Activated CD8-positive, alpha-beta memory T cell treated with anti-CD3 and anti-CD28 coated beads for 1 hour (primary cell): ENCODE data around the gene CLK1.
A peak's percentile ranks its signal among the peaks of the same experiment; 100 is the strongest.
"Not testable (repeated sequence)": the region's sequence is repeated elsewhere in the genome, so short reads cannot be mapped to it uniquely, and the experiment has no call there.

Experiments
- DNase-seq, 2 donors: peaks; one replicate each; pipeline ENCODE4 v3.0.0-alpha.2; 2020; ENCODE audit warnings: low read depth in 1 of 2; ENCODE audit errors: extremely low read depth in 1 of 2

CLK1 gene

DNA sequence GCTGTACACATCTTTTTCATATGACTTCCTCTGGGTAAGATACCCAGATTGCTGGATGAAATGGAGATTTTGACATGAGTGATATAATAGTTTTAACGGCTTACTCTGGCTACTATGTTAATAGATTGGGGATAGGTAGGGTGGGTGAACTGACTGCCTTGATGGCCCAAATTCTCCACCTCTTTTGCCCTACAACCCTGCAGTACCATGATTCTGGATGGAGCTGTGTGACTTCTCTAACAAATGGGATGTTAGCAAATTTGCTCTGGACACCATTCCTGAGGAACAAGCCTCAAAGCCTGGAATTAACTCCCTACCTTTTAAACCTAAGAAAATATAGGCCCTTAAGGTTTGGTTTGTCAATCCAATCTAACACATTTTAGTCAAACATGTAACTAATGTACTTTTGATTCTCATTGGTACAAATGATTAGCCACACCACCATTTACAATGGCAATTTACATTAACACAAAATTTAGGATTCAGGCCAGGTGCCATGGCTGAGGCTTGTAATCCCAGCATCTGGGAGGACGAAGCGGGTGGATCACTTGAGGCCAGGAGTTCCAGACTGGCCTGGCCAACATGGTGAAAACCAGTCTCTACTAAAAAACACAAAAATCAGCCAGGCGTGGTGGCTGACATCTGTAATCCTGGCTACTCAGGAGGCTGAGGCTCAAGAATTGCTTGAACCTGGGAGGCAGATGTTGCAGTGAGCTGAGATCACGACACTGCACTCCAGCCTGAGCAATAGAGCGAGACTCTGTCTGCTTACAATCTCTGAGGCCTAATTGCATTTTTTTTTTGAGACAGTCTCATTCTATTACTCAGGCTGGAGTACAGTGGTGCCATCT lies 12.8 kb downstream of the CLK1 start:
- no peak for DNase-seq

DNA sequence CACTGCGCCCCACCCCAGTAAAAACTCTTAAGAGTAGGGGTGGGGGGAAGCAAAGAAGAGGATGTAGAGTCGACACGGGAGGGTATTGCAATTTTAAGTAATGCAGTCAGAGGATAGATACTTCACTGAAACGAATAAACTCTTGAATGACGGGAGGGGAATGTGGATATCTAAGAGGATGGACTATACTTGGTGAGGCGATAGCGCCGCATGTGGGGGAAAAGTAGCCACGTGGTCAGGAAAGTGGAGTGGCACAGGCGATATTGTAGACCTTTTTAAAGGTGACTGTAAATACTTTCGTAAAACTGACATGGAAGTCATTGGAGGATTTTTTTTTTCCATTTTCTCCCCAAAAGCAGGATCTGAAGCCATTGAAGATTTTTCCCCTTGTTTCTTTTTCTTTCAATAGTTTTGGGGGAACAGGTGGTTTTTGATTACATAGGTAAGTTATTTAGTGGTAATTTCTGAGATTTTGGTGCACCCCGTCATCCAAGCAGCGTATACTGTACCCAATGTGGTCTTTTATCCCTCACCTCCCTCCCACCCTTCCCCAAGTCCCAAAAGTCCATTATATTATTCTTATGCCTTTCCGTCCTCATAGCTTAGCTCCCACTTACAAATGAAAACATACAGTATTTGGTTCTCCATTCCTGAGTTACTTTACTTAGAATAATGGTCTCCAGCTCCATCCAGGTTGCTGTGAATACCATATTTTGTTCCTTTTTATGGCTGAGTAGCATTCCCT lies 13.8 kb downstream of the CLK1 start:
- no peak for DNase-seq

DNA sequence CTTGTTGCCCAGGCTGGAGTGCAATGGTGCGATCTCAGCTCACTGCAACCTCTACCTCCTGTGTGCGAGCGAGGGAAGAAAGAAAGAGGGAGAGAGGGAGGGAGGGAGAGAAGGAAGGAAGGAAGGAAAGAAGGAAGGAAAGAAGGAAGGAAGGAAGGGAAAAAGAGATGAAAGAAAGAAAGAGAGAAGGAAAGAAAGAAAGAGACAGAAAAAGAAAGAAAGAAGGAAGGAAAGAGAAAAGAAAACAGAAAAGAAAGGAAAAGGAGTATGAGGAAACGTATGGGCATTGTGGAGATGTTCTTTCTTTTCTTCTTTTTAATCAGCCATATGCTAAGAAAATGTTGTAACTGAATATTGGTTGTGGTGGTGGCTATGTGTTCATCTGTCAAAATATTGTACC lies 16.5 kb downstream of the CLK1 start:
- no peak for DNase-seq

DNA sequence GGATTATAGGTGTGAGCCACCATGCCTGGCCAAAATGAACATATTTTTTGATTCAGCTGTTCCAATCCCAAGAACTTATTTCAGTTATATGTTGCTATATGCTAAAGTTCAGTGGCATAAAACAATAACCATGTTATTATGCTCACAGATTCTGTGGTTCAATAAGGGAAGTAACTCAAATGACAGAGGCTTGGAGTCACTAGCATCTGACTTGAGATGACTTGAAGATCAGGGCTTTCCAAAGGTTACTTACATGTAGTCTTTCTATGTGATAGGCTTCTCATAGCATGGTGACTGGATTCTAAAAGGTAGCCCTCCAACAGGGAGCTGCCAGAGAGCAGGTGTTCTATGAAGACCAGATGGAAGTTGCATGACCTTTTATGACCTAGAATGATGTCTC lies 17.2 kb downstream of the CLK1 start:
- no peak for DNase-seq

DNA sequence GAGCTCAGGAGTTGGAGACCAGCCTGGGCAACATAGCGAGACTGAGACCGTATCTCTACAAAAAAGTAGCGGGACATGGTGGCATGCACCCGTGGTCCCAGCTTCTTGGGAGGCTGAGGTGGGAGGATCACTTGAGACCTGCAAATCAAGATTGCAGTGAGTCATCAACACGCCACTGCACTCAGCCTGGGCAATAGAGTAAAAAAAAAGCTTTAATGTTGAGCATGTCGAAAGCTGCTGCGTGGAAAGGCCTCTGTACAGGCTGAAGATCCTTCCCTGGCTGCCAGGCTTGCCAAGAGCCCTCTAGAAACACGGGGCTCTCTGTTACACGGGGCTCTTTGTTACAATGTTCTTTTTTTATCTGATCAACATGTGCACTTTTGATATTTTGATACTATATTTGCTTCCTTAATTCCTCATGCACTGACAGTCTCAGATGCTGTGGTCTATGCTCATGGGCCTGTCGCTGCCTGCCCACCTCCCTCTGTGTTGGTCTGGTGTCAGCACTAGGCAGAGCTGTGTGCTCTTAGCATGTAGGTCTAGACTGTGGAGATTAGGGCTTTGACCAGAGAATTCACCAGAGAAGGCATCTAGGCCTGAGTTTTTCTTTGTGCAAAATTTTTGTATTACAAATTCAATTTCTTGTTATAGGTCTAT lies 18.7 kb downstream of the CLK1 start:
- DNase-seq: no peak

DNA sequence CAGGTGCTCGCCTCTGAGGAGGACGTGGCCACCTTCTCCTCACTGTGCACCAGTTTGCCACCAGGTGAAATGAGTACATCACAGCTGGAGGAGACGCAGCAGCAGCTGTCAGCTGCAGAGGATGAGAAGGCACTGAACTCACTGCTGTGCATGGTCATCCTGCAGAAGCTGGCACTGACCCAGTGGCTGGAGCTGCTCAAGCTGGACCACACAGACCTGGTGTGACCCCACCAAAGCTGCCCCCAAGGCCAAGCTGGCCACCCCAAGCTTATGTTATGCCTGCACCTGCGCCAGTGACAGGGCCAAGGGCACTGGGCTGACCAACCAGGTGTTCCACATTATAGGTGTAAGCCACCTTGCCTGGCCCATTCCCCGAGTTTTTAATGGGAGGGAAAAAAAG lies 19.3 kb downstream of the CLK1 start:
- DNase-seq: no peak

DNA sequence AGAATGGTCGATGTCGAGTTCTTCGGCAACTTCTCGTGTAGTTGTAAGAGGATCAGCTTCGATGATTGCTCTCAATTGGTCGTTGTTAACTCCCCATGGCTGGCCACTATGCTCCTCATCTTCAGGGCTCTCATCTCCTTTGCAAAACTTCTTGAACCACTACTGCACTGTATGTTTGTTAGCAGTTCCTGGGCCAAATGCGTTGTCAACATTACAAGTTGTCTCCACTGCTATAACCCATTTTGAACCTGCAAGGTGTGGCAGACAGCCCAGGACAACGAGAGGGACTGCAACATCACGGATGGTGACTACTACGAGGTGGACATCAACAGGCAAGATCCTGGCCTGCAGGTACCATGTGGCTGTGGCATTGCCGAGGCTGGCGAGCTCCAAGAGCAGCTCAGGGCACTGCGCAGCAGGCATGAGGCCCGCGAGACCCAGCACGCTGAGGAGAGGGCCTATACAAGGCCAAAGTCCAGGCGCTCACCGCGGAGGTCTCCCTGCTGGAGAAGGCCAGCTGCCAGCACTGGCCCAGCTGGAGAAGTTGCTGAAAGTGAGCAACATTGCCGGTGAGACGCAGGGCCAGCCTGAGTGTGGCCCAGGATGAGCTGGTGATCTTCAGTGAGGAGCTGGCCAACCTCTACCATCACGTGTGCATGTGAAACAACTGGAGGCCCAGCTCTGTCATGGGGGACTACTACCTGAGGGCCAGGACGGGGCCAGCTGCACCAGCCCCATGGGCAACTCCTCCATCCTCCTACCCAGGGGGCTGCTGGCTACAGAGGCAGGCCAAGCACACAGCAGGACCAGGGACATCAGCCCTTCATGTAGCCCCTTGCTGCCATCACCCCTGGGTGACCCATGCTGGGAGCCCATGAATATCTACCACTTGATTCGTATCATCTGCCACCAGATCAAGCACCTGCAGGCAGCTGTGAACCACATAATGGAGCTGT lies 20.2 kb downstream of the CLK1 start:
- no peak for DNase-seq

DNA sequence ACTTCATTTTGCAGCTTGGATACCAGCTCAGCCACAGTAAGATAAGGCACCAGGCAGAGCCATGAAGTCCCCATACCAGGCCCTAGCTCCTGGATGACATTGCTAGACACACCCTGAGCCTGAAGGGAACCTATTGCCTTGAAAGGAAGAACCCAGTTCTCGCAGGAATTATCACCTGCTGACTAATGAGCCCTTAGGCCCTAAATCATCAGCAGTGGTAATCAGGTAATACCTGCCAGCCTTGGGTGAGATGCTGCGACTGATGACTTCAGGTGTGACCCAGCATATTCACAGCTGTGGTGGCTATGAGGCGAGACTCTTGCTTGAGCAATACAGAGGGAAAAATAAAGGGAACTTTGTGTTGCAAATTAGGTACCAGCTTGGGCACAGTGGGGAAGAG lies 24.9 kb downstream of the CLK1 start:
- DNase-seq: no peak

DNA sequence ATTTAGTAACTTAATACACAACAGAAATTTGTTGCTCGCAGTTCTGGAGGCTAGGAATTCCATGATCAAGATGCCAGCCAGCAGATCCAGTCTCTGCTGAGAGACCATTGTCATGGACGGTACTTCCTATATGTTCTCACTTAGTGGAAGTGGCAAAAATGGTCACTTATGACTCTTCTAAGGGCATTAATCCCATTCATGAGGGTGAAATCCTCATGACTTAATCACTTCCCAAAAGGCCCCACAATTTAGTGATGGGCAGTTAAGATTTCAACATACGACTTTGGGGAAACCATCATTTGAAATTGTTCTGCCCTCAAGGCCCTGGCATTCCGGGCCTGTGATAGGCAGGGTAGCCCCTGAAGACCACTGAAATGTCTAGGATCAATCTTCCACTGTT lies 29.8 kb downstream of the CLK1 start:
- no peak for DNase-seq

DNA sequence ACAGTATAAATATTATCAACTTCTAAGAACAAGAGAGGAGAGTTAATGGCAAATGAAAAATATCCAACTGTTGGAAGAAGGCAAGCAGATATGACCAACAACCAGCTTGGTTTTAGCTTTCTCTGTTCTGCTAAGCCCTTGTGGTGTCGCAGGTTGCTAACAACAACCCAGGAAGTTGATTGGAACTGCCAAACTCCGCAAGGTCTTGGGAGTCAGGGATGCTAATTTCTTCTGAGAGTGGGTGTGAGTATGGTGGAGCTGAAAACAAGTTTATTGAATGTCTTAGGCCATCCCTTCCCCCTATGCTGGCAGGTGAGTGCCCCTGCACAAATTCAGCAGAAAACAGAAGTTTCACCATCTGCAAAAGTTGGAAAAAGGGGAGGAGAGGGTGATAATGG lies 35.2 kb downstream of the CLK1 start:
- DNase-seq: no peak

DNA sequence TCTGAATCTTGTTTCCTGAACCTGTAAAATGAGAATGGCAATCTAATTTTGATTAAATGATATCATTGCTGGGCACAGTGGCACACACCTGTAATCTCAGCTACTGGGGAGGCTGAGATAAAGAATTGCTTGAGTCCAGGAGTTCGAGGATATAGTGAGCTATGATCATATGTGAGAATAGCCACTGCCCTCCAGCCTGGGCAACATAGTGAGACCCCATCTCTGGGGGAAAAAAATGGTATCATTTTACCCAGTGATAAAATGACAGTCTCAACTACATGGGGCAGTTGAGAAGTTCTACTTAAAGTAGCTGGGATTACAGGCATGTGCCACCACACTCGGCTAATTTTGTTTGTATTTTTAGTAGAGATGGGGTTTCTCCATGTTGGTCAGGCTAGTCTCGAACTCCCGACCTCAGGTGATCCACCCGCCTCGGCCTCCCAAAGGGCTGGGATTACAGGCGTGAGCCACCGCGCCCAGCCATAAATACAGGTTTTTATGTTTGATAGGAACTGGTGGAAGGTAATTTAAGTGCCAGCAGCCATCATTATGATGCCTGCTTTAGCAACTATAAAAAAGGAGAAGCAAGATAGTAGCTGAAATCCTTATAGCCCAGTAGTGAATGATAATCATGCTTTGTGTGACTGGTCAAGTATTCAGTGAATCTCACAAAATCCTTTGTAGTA lies 35.7 kb downstream of the CLK1 start:
- no peak for DNase-seq

DNA sequence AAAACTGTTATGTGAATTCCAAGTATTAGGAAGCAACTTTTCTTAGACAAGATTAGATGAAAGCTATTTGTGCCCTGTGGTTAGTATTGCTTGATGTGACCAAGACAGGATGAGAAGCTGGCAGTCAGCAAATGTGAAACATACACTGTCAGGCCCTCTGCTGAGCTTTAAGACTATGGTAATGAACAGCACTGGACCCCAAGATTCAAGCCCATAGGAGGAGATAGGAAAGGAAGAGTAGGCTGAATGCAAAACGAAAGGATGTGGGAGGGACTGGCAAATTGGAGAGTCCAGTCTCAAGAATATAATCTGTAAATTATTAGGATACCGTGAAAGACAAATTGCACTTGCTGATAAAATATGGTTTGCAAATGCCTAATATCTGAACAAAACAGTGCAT lies 36.4 kb downstream of the CLK1 start:
- no peak for DNase-seq

DNA sequence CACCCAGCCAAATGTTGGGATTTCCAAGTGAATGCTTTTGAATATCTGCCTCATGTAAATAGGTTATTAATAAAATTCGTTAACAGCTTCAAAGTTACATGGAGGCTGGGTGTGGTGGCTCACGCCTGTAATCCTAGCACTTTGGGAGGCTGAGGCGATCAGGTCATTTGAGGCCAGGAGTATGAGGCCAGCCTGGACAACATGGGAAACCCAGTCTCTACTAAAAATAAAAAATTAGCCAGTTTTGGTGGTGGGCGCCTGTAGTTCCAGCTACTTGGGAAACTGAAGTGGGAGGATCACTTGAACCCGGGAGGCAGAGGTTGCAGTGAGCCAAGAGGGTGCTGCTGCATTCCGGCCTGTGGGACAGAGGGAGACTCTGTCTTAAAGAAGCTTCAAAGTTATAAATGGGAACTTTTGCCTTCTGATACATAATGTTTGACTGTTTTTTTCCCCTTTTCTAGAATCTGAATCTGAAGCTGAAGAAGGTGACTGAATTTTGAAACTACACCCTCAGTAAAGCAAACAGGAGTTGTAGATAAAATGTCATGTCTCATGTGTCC lies 42.7 kb downstream of the CLK1 start:
- no peak for DNase-seq

DNA sequence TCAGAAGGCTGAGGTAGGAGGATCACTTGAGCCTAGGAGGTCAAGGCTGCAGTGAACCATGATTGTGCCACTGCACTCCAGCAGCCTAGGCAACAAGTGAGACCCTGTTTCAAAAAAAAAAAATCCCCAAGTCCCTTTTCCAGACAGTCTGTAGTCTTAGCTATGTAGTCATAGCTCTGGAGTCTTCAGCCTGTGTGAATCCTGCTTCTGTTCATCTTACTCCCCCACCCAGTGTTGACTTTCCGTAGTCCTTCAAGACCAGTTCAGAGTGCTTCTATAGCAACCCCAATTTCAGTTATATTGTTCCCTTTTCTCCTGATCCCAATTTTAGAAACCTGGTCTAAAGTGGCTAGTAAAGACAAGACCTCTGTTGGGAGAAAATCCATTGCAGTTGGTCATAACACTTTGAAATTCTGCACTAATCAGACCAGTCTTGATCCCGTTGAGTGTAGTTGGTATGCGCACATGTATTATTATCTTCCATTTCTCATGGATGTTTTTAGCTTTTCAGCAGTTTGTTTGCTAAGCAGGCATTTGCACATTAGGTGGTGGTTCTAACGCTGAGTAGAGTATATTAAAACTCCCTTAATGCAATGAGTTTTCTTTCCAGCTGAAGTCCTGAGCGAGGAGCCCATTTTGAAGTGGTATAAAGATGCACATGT lies 43.8 kb downstream of the CLK1 start:
- DNase-seq: no peak

DNA sequence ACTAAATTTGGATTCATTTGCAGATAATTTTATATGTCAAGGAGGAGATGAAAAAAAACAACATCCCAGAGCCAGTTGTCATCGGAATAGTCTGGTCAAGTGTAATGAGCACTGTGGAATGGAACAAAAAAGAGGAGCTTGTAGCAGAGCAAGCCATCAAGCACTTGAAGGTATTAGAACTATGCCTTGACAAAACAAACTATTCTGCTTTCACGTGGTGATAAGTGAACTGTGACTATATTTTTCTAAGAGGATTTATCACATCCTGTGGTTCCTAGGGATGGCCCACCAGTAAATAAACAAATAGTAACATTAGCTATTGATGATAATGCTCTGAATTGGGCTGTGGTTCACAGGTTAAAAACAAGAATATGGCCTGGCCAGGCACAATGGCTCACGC lies 45.7 kb downstream of the CLK1 start:
- not testable (repeated sequence) for DNase-seq

DNA sequence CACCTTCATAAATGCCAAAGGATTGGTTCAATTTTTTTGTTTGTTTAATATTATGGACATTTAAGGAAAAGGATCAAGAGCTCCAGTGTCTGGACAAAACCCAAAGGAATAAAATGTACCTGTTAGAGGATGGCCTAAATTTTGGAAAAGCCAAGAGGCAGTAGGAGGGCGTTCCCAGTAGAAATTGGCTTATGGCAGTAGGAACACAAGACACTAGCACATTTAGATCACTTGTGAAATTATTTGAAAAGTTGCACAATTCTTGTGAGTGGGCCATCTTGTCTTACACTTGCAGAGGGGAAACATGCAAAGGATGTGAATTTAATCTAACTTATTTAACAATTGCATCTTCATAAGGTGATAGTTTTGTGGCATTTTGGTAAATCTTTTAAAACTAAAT lies 49.5 kb downstream of the CLK1 start:
- no peak for DNase-seq

DNA sequence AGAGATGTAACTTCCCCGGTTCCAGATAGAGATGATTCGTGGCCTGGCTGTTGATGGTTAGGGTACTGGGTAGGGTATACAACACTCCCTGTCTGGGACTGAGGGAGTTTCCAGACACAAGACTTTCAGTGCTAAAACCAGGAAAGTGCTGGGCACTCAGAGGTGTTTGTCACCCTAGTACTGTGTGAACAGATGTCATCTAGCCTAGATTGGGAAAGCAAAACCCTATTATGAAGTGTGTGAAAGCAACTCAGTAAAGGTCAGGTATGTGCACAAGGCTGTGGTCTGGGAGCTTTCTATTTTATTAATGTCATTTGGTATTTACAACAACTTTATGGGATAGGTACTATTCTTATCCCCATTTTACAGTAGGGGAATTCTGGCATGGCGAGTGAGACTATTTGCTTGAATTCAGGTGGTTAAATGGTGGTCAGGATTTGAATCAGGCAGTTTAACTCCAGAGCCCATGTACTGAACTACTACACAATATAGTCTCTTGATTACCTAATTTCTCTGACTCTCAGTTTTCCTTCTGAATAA lies 50.1 kb downstream of the CLK1 start:
- DNase-seq: no peak

DNA sequence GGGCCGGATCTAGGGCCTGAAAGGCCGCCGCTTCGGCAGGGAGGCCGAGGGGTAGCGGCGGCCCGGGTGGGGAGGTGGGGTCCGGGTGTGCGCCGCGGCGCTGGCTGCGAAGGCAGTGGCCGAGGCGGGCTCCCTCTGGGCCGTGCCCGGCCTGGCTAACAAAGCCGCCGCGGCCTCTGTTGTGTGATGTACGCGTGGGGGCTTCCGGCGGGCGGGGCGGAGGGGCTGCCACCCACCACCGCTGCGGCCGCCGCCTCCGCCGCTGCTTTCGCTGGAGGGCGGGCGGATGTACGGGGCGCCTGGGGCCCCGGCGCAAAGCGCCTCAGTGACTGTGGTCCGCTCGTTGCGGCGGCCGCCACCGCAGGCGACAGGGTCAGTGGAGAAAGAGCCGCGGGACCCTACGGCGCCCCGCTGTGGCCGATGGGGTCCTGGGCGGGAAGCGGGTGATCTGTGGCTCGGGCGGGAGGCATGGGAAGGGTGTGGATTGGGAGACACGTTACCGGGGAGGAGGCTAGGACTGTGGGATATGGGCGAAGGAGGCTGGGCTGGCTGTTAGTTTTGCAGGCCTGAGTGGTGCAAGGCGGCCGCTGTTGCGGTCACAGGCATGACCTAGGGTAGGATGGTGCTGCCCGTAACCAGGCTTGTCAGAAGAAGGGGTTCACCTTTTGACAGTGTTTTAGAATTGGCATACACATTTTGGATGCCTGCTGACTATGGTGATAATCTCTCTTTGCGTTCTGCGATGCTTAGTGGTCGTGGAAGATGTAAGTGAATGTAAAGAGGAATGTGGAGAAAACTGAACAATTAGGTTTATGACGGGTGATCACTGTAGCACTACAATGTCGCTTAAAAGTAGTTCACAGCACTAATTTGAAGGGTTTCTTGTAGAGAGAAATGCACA lies 52.1 kb downstream of the CLK1 start:
- DNase-seq: peak; percentile 17 to 51
